NAMALWA (cell line): Measurements from ENCODE around the gene TAF11L2.
"Not testable (repeated sequence)": the region's sequence is repeated elsewhere in the genome, so short reads cannot be mapped to it uniquely, and the experiment has no call there.

Source experiments
- DNase-seq: peaks from one replicate; pipeline ENCODE4 v3.0.0-alpha.2; 2015; ENCODE audit warnings: low spot score

Gene TAF11L2

GRCh38 chr5:17497931-17498330 is at the start of gene TAF11L2:
Gene TAF11L2 (plus strand): TSS chr5:17498231.
- DNase-seq = not testable (repeated sequence)

- DNase-seq = no peak
Observed at GRCh38 chr5:17448877-17449276, 49.2 kb upstream of the TAF11L2 start.

GRCh38 chr5:17452936-17453335 is 45.1 kb upstream of the TAF11L2 start:
- no peak for DNase-seq

- no peak for DNase-seq
Observed at GRCh38 chr5:17455942-17456341, 42.1 kb upstream of the TAF11L2 start.

DNA sequence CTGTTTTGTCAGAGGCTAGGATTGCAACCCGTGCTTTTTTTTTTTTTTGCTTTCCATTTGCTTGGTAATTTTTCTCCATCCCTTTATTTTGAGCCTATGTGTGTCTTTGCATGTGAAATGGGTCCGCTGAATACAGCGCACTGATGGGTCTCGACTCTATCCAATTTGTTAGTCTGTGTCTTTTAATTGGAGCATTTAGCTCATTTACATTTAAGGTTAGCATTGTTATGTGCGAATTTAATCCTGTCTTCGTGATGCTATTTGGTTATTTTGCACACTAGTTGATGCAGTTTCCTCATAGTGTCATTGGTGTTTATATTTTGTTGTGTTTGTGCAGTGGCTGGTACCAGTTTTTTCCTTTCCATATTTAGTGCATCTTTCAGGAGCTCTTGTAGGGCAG is 36.2 kb upstream of the TAF11L2 start:
- no peak for DNase-seq

DNA sequence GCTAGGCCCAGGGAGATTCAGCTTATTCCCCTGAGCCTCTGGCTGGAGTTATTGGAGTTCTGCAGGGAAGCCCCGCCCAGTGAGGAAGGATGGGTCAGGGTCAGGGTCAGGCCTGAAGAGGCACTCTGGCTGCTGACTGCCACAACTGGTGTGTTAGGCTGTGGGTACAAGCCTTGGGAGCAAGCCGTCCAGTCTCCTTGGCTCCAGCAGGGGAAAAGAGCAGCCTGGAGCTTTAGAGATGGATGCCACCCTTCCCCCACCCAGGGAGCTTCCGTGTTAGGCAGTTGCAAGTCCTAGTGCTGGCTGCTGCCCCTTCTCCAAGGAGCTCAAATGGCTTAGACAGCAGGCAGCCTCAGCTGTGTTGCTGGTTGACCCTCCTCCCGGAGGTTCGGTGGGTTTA is 34.4 kb upstream of the TAF11L2 start:
- DNase-seq = no peak

GRCh38 chr5:17470064-17470463 is 28.0 kb upstream of the TAF11L2 start:
- DNase-seq = no peak

DNA sequence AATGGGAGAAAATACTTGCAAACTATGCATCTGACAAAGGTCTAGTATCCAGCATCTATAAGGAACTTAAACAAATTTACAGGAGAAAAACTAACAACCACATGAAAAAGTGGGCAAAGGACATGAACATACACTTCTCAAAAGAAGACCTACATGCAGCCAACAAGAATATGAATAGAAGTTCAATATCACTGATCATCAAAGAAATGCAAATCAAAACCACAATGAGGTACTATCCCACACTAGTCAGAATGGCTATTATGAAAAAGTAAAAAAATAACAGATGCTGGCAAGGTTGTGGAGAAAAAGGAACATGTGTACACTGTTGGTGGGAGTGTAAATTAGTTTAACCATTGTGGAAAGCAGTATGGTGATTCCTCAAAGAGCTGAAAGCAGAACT is 23.0 kb upstream of the TAF11L2 start:
- DNase-seq = not testable (repeated sequence)

GRCh38 chr5:17477043-17477442 is 21.0 kb upstream of the TAF11L2 start:
- DNase-seq = no peak

GRCh38 chr5:17477573-17478265 is 20.3 kb upstream of the TAF11L2 start:
- no peak for DNase-seq

GRCh38 chr5:17481378-17481777 is 16.7 kb upstream of the TAF11L2 start:
- DNase-seq = no peak

GRCh38 chr5:17482790-17483189 is 15.2 kb upstream of the TAF11L2 start:
- no peak for DNase-seq

GRCh38 chr5:17486464-17487173 is 11.4 kb upstream of the TAF11L2 start:
- not testable (repeated sequence) for DNase-seq

DNA sequence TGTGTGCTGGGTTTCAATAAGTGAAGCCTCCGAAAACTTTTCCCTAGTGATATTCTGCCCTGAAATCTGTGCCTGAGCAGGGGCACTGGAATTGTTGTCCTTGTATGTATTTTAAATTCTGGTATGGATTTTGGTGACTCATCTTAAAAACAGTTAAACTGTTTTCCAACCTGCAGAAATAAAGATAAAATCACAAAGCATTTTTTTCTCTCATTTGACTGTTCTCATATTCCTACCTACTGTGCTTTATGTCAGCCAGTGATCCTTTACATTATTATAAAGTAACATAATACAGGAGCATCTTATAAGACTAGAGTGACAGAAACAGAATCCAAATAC is 10.9 kb upstream of the TAF11L2 start:
- no peak for DNase-seq

DNA sequence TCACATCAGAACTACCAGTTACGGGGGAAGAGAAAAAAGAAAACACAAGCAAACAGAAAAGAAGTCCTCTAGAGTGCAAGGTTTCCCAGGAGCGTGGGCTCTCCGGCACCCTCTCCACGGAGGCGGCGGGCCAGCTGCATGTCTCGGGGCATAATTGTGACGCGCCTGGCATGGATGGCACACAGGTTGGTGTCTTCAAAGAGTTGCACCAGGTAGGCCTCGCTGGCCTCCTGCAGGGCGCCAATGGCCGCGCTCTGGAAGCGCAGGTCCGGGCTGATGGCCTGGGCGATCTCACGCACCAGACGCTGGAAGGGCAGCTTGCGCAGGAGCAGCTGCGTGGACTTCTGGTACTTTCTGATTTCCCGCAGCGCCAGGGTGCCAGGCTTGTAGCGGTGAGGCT is 6.8 kb upstream of the TAF11L2 start:
- DNase-seq = not testable (repeated sequence)

DNA sequence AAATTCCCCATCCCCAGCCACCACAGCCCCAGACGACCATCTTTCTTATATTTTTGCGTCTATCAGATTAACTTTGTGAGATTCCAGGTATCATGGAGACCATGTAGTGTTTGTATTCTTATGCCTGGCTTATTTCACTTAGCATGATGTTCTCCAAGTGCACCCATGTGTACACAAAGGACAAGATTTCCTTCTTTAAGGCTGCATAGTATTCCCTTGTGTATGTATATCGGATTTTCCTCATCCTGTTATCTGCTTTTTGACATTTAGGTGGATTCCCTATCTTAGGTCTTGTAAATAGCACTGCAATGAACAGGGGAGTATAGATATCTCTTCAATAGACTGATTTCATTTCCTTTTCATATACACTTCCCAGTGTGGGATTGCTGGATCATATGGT is 5.3 kb upstream of the TAF11L2 start:
- DNase-seq = no peak

GRCh38 chr5:17497446-17497845 is 585 bp upstream of the TAF11L2 start:
- DNase-seq = no peak

DNA sequence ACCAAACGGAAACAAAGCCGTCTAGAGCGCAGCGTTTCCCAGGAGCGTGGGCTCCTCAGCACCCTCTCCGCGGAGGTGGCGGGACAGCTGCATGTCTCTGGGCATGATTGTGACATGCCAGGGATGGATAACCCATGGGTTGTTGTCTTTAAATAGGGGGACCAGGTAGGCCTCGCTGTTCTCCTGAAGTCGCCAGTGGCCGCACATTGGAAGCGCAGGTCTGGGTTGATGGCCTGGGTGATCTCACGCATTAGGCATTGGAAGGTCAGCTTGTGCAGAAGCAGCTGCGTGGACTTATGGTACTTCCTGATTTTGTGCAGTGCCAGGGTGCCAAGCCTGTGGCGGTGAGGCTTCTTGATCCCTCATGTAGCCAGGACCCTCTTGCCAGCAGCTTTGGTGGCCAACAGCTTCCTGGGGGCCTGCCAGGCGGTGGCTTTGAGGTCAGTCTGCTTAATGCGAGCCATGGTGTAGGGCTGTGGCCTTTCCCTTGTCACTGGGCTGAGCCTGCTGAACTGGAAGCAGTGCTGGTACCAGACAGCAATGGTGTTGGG is 13.8 kb downstream of the TAF11L2 start:
- DNase-seq = no peak

DNA sequence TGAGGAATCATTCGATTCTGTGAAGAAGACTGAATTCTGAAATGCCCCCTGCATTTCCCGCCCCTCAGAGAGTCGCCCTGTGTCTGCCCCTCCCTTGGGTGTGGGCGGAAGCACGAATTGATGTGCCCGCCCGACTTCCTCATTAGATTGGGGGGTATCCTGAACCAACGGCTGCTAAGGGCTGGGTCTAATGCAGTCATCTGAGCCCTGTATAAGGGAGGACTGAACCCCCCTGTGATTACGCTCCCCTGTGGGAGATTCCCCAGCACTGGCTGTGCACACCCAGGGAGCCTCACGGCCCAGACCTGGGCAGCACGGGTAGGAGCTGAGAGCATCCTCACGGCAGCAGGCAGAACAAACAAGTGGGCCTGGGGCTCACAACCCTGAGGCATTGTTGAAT is 19.5 kb downstream of the TAF11L2 start:
- not testable (repeated sequence) for DNase-seq

DNA sequence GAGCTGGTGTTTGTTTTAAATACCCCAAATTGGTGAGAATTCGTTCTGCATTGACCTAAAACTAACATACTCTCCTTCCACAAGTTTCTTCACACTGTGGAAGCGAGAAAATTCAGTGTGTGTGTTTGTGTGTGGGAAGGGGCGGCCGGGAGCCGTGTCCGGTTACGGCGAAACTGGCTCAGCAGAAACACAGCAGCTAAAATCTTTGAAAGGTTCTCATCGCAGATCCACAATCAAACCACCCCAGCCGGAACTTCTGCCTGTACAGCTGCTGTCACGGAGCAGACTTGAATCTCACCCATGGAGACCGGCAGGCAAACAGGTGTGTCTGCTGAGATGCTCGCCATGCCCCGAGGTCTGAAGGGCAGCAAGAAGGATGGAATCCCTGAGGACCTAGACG is 20.0 kb downstream of the TAF11L2 start, which contains the start of gene TAF11L3:
TSS of gene TAF11L3 (plus strand) at position 301 of the 400 bp plus-strand sequence.
- not testable (repeated sequence) for DNase-seq

DNA sequence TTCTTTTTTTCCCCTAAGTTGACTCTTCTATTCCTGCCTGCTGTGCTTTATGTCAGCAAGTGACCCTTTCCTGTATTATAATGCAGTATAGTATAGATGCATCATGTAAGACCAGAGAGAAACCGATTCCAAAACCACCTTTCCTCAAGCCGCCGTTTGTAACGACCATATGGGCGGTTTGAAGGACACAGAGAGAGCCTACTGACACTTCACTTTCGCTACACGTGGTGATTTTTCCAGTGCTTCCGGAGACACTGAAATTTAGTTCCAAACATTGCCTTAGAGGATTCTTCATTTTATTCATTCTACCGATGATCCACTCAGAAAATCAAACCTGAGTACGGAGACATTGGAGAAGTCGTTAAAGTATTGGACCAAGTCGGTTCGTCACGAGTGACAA is 21.5 kb downstream of the TAF11L2 start:
- not testable (repeated sequence) for DNase-seq

GRCh38 chr5:17521501-17521900 is 23.5 kb downstream of the TAF11L2 start, which contains the start of gene TAF11L4:
Gene TAF11L4 (plus strand): TSS chr5:17521801.
- DNase-seq = not testable (repeated sequence)

GRCh38 chr5:17524935-17525334 is 26.9 kb downstream of the TAF11L2 start, which contains the start of gene TAF11L5:
Gene TAF11L5 (plus strand): TSS chr5:17525235.
- DNase-seq = not testable (repeated sequence)
